HG03432 (cell line): ENCODE results near the gene DRGX.

Experiments
- ATAC-seq: cut with Tn5 transposase; IDR thresholded peaks from one replicate; pipeline ENCODE4 v1.9.1; 2021; ENCODE audit warnings: mild to moderate bottlenecking, moderate library complexity; ENCODE audit not compliant: unreplicated experiment

DRGX gene

DNA sequence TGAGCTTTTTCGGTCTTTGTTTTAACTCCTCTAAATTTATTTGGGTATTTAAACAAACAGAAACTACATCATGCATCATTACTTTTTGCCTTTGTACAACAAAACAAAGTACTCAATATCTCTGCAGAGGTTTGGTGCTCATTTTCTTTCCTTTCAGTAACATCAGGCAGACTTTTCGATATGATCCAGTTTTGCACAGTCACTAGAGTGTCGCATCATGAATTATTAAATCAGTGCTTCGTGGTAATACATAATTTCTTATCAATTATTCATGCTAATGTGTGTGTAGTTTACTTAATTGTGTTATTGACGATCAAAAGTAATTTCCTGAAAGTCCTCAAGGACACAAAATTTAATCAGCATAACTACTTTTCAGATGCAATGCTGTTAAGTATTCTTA, 31.8 kb downstream of the DRGX start:
- ATAC-seq, result no peak

- ATAC-seq, result no peak
Measured at GRCh38 chr10:49363309-49364031, 32.4 kb downstream of the DRGX start.

DNA sequence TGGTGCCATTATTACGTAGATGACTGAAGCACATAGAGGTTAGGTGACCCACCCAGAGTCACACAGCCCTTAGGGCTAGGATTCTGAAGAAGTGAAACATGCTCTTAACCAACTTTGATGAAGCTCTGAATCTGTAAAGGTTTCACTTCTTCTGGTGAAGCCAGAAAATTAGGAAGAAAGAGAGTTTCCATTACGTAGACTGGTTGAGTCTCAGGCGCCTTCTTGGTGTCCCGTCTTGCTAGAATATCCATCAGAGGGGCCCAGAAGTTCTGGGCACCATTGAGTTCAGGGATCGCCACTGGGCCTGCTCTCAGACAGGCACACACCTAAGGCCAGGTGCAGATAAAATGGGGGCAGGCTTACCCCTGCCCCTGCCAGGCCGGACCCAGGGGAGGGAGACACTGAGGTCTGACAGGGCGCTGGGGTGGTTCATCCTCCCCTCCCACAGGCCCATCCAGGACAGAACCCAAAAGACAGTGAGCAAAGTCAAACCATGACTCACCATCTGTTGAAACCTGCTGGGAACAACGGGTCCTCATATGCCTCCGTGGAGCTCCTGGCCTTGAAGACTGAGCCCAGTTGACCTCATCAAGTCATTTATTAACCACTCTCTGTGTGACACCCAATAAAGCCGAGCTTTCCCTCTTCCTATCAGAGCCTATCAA, 33.2 kb downstream of the DRGX start:
- ATAC-seq, result peak; percentile 86

- no peak for ATAC-seq
Measured at GRCh38 chr10:49361735-49362568, 33.9 kb downstream of the DRGX start.

- no peak for ATAC-seq
Measured at GRCh38 chr10:49361178-49361554, 34.7 kb downstream of the DRGX start.

GRCh38 chr10:49360271-49361177, 35.4 kb downstream of the DRGX start:
- no peak for ATAC-seq

DNA sequence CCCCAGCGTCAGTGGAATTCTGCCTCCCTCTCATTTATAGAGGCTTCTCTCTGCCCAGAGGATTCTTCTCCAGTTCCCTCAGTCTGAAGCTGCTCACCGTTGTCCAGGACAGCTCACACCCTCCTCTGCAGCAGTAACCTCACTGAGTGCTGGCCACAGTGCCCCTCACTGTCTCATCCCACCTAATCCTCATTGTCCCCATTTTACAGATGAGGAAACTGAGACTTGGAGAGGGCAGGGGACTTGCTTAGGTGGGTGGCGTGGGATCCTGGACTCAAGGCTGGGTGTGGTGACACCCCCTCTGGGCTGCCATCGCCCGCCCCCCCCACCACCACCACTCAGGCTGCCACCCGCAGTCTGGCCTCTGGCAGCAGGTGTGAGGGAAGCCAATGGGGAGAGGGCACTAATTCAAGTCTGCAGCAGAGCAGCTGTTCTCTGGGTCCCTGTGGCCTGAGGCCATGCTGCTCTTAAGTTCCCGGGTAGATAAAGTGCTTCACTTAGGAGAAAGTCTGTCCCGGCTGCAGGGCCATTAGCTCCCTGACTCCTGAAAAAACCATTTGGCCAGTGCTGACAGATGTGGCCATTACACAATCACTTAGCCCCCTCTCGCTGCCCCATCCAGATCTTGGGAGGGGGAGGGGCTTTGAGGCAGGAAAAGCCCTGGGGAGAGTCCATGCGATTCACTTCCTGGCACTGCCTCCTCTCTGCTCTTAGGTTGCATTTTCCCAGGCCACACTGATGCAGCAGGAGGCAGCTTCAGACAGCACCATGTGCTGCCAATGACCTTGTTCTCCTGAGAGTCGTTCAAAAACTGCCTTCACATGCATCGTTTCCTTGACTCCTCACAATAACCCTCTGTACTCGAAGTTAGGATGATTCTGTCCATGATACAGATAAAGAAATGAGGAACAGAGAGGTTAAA, 36.3 kb downstream of the DRGX start:
- ATAC-seq, result no peak

GRCh38 chr10:49357910-49358309, 38.0 kb downstream of the DRGX start:
- no peak for ATAC-seq

- no peak for ATAC-seq
Measured at GRCh38 chr10:49356944-49357343, 38.9 kb downstream of the DRGX start.

DNA sequence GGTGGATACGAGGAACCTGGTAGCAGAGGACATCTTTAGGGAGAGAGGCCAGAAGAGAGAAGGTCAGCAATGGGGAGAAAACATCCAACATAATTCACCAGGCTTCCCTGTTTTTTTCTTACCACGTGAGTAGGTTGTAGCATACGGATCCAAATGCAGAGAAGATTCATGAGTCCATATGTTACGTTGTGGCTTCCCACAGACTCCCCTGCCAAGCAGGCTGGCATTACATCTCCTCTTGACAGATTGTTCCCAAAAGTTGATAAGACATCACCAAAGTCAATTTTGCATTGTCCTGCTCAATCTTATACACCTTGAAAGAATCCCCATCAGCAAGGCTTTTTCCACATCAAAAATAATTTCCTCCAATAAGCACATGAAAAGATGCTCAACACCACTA, 39.7 kb downstream of the DRGX start:
- no peak for ATAC-seq

DNA sequence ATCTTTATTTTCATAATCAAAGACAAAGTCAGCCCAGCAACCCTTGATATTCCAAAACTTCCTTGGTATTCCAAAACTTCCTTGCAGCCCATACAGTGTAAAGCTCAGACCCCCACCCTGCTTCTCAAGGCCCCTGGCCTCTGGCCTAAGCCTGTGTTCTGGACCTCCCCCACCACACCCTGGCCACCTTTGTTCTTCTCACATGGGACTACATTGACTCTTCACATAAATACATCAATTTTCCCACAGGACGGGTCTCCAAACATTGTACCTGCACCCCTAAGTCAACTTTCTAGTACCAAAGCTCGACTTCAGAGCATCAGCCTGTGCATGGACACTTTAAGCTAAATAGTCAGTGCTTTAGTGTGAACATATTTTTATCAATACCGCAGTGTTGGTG, 40.7 kb downstream of the DRGX start:
- no peak for ATAC-seq

DNA sequence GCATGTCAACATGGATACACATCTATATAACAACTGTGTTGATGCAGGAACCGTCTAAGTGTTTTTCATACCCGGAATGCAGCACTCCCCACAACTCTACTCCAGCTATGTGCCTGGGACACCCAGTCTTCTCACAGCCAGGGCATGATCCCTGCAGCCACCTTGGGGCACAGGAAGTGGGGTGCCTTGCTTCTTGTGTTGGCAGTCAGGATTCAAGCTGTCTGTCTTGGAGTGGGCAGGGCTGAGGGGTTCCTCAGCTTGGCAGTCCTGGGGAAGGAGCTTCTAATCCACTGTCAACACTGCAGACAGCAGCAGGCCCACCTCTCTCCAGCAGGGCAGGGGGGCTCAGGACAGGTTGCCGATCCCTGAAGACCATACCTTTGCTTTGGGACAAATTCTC, 41.3 kb downstream of the DRGX start:
- no peak for ATAC-seq

- no peak for ATAC-seq
Measured at GRCh38 chr10:49353895-49354566, 41.9 kb downstream of the DRGX start.

- no peak for ATAC-seq
Measured at GRCh38 chr10:49353026-49353894, 42.6 kb downstream of the DRGX start.

- no peak for ATAC-seq
Measured at GRCh38 chr10:49352323-49352722, 43.6 kb downstream of the DRGX start.

DNA sequence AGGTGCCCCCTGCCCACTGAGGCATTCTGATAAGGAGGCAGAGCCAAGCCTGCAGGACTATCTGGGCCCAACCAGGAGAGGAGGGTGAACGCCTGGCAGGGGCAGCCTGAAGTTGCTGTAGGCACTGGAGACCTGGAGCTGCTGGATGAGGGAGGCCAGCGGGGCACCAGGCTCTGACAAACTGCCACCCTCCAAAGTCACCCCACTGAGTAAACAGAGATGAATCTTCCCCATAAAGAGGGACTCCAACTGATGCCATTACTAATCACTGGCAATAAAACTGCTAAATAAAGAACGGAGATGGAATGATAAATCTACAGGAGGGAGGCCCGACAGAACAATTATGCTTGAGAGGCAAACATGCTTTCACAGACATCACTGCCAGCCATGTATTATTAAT, 44.2 kb downstream of the DRGX start:
- ATAC-seq, result no peak

DNA sequence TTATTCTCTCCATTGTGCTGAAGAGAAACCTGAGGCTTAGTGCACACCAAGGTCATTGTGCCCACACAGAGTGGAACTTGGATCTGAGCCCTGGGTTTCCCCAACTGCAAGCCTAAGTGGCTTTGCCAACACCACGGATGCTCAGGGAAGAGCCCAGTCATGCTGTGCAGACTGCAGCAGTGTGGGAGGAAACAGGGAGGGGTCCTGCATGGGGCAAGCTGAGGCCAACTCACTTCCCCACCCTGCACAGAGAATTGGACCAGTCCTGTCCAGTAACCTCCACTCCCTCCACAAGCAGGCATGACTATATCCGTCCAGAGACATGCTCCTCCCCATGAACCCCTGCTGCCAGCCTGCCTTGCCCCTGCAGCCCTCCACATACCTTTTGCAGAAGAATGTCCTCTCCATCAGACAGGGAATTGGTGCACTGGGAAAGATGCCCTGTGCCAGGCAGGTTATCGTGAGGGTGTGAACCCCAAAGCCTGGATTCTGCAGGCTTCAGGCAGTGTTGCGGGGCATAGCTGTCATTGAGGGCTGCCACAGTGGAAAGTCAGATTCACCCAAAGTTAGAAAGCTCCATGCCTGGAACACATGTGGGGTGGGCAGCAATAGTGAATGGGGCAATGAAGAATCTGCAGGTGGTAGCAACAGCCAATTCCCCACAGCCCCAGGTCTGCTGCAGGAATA, 44.9 kb downstream of the DRGX start:
- ATAC-seq, result no peak

- no peak for ATAC-seq
Measured at GRCh38 chr10:49350138-49350537, 45.8 kb downstream of the DRGX start.
